Measurements from ENCODE around the gene TNFSF18.

DNA sequence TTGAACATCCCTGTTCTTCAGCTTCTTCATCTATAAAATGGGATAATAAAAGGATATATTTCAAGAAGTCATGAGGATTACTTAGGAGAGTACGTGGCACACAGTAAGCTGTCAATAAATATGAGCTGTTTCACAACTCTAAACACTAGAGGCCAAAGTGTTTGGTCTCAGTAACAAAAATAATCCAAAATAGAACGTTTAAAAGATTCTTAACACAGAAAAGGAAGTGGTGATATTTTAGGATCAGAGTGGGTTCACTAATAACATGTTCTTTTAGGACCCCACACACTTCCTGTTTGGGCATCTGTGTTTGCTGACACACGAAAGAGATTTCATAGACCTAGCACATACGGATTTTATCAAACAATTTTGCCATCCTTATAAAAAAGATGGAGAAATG is 32.9 kb downstream of the TNFSF18 start:
- TF ChIP-seq TAF1 (conservative IDR thresholded peaks at IDR 0.05) (no peak), JUND (IDR thresholded peaks at IDR 0.05) (no peak), YY1 (IDR thresholded peaks at IDR 0.05) (no peak), EGR1 (IDR thresholded peaks at IDR 0.05; ENCODE audit: low read depth in 2 of 2) (no peak), FOXA1 (IDR thresholded peaks at IDR 0.05) (no peak), RAD21 (IDR thresholded peaks at IDR 0.05) (no peak), NR2F2 (IDR thresholded peaks at IDR 0.05) (no peak), HNF4G (IDR thresholded peaks at IDR 0.05) (no peak)
- TF ChIP-seq, protein P1, sequence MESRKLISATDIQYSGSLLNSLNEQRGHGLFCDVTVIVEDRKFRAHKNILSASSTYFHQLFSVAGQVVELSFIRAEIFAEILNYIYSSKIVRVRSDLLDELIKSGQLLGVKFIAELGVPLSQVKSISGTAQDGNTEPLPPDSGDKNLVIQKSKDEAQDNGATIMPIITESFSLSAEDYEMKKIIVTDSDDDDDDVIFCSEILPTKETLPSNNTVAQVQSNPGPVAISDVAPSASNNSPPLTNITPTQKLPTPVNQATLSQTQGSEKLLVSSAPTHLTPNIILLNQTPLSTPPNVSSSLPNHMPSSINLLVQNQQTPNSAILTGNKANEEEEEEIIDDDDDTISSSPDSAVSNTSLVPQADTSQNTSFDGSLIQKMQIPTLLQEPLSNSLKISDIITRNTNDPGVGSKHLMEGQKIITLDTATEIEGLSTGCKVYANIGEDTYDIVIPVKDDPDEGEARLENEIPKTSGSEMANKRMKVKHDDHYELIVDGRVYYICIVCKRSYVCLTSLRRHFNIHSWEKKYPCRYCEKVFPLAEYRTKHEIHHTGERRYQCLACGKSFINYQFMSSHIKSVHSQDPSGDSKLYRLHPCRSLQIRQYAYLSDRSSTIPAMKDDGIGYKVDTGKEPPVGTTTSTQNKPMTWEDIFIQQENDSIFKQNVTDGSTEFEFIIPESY (IDR thresholded peaks at IDR 0.05): no peak
- TF ChIP-seq, protein P2, sequence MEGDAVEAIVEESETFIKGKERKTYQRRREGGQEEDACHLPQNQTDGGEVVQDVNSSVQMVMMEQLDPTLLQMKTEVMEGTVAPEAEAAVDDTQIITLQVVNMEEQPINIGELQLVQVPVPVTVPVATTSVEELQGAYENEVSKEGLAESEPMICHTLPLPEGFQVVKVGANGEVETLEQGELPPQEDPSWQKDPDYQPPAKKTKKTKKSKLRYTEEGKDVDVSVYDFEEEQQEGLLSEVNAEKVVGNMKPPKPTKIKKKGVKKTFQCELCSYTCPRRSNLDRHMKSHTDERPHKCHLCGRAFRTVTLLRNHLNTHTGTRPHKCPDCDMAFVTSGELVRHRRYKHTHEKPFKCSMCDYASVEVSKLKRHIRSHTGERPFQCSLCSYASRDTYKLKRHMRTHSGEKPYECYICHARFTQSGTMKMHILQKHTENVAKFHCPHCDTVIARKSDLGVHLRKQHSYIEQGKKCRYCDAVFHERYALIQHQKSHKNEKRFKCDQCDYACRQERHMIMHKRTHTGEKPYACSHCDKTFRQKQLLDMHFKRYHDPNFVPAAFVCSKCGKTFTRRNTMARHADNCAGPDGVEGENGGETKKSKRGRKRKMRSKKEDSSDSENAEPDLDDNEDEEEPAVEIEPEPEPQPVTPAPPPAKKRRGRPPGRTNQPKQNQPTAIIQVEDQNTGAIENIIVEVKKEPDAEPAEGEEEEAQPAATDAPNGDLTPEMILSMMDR (IDR thresholded peaks at IDR 0.05; ENCODE audit: low read depth, low read length, missing input control): no peak
- TF ChIP-seq, protein P3, sequence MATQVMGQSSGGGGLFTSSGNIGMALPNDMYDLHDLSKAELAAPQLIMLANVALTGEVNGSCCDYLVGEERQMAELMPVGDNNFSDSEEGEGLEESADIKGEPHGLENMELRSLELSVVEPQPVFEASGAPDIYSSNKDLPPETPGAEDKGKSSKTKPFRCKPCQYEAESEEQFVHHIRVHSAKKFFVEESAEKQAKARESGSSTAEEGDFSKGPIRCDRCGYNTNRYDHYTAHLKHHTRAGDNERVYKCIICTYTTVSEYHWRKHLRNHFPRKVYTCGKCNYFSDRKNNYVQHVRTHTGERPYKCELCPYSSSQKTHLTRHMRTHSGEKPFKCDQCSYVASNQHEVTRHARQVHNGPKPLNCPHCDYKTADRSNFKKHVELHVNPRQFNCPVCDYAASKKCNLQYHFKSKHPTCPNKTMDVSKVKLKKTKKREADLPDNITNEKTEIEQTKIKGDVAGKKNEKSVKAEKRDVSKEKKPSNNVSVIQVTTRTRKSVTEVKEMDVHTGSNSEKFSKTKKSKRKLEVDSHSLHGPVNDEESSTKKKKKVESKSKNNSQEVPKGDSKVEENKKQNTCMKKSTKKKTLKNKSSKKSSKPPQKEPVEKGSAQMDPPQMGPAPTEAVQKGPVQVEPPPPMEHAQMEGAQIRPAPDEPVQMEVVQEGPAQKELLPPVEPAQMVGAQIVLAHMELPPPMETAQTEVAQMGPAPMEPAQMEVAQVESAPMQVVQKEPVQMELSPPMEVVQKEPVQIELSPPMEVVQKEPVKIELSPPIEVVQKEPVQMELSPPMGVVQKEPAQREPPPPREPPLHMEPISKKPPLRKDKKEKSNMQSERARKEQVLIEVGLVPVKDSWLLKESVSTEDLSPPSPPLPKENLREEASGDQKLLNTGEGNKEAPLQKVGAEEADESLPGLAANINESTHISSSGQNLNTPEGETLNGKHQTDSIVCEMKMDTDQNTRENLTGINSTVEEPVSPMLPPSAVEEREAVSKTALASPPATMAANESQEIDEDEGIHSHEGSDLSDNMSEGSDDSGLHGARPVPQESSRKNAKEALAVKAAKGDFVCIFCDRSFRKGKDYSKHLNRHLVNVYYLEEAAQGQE (IDR thresholded peaks at IDR 0.05): no peak
